SU-DHL-6 (cell line): ENCODE data around the gene WDR19.

Experiments used
- EZH2phosphoT487 ChIP-seq: fragments of 200-600 bp; sonication (generic), shearing (Covaris generic); conservative IDR thresholded peaks from 2 replicates; pipeline ENCODE4 v1.6.1; 2018; ENCODE audit warnings: mild to moderate bottlenecking, antibody characterized with exemption, low read length, moderate library complexity, mixed read lengths
- TF ChIP-seq, protein P1 (sequence below): fragments of 200-600 bp; sonication (generic); IDR thresholded peaks from one replicate; pipeline ENCODE4 v1.5.1; 2017; ENCODE audit warnings: antibody characterized with exemption, mild to moderate bottlenecking, low read length, moderate library complexity; ENCODE audit not compliant: insufficient read depth, poor library complexity, severe bottlenecking

GRCh38 chr4:39134683-39135306, 47.5 kb upstream of the WDR19 start:
- TF ChIP-seq, protein P1, sequence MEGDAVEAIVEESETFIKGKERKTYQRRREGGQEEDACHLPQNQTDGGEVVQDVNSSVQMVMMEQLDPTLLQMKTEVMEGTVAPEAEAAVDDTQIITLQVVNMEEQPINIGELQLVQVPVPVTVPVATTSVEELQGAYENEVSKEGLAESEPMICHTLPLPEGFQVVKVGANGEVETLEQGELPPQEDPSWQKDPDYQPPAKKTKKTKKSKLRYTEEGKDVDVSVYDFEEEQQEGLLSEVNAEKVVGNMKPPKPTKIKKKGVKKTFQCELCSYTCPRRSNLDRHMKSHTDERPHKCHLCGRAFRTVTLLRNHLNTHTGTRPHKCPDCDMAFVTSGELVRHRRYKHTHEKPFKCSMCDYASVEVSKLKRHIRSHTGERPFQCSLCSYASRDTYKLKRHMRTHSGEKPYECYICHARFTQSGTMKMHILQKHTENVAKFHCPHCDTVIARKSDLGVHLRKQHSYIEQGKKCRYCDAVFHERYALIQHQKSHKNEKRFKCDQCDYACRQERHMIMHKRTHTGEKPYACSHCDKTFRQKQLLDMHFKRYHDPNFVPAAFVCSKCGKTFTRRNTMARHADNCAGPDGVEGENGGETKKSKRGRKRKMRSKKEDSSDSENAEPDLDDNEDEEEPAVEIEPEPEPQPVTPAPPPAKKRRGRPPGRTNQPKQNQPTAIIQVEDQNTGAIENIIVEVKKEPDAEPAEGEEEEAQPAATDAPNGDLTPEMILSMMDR = no peak
- TF ChIP-seq EZH2phosphoT487 = no peak
